HEK293 (cell line): ENCODE results near the gene CCDC92.

Source experiments
- CTCF ChIA-PET: fragments of 350-600 bp; formaldehyde crosslinking; extraction: SDS; loops from one replicate; lab custom pipeline; 2021; ENCODE audit warnings: antibody characterized with exemption; lab: Yijun Ruan, JAX
- POLR2A ChIA-PET: fragments of 300-600 bp; formaldehyde crosslinking; extraction: SDS; loops from one replicate; lab custom pipeline; 2020; ENCODE audit warnings: antibody characterized with exemption, inconsistent platforms; lab: Yijun Ruan, JAX
- H3K27ac ChIP-seq: fragments of 200-500 bp; sonication (Bioruptor generic); 2 replicates; pipeline ENCODE4 v1.5.1; 2014; ENCODE audit warnings: low read depth, low read length, control low read depth, inconsistent platforms; ENCODE audit errors: extremely low read depth
- H3K36me3 ChIP-seq, 2 experiments: fragments of 200-500 bp in 1 of 2; sonication (Bioruptor generic) in 1 of 2; 1 replicate in 1 of 2; 2 replicates in 1 of 2; pipeline ENCODE4 v1.5.1; 2014 to 2017; ENCODE audit warnings: inconsistent platforms in 2 of 2, low read length in 2 of 2; ENCODE audit not compliant: control insufficient read depth in 2 of 2, insufficient read depth in 1 of 2
- H3K4me1 ChIP-seq: fragments of 200-500 bp; sonication (Bioruptor generic); 2 replicates; pipeline ENCODE4 v1.5.1; 2014; ENCODE audit warnings: mild to moderate bottlenecking, low read length, inconsistent platforms; ENCODE audit not compliant: control insufficient read depth, insufficient read depth
- H3K4me3 ChIP-seq: 2 replicates; pipeline ENCODE4 v1.5.1; 2011; ENCODE audit warnings: low read depth, mild to moderate bottlenecking, control low read depth, low read length, moderate library complexity
- H3K9me3 ChIP-seq: fragments of 200-500 bp; sonication (Bioruptor generic); 2 replicates; pipeline ENCODE4 v1.5.1; 2014; ENCODE audit warnings: low read depth, low read length, inconsistent platforms; ENCODE audit not compliant: control insufficient read depth, insufficient read depth
- GLI4 ChIP-seq: fragments of 450-650 bp; formaldehyde crosslinking; IDR thresholded peaks from 2 replicates; pipeline ENCODE4 v1.5.1; 2016; ENCODE audit warnings: missing biosample characterization, missing genetic modification characterization
- GLIS1 ChIP-seq: fragments of 450-650 bp; formaldehyde crosslinking; IDR thresholded peaks from 2 replicates; pipeline ENCODE4 v1.5.1; 2016; ENCODE audit warnings: missing biosample characterization, missing genetic modification characterization
- HOXC10 ChIP-seq: sonication (generic); formaldehyde crosslinking; IDR thresholded peaks from 2 replicates; pipeline ENCODE4 v1.8.1; 2023; ENCODE audit warnings: mild to moderate bottlenecking, missing genetic modification reagents
- HOXD13 ChIP-seq: sonication (generic); formaldehyde crosslinking; IDR thresholded peaks from 2 replicates; pipeline ENCODE4 v1.8.0; 2022; ENCODE audit warnings: missing genetic modification reagents, borderline replicate concordance
- KLF1 ChIP-seq: fragments of 450-650 bp; formaldehyde crosslinking; IDR thresholded peaks from 2 replicates; pipeline ENCODE4 v1.5.1; 2016; ENCODE audit warnings: missing biosample characterization, missing genetic modification characterization
- KLF9 ChIP-seq: fragments of 450-650 bp; formaldehyde crosslinking; IDR thresholded peaks from 2 replicates; pipeline ENCODE4 v1.5.1; 2016; ENCODE audit warnings: missing biosample characterization, missing genetic modification characterization, low read depth
- PBX3 ChIP-seq: sonication (generic); formaldehyde crosslinking; IDR thresholded peaks from 2 replicates; pipeline ENCODE4 v1.8.1; 2022; ENCODE audit warnings: mild to moderate bottlenecking, moderate library complexity, missing genetic modification reagents
- PRDM1 ChIP-seq: fragments of 450-650 bp; formaldehyde crosslinking; IDR thresholded peaks from 2 replicates; pipeline ENCODE4; 2016; ENCODE audit warnings: missing biosample characterization, missing genetic modification characterization
- ZBTB1 ChIP-seq: fragments of 450-650 bp; formaldehyde crosslinking; IDR thresholded peaks from 2 replicates; pipeline ENCODE4 v1.5.1; 2016; ENCODE audit warnings: missing biosample characterization, missing genetic modification characterization
- ZBTB20 ChIP-seq: fragments of 450-650 bp; formaldehyde crosslinking; IDR thresholded peaks from 2 replicates; pipeline ENCODE4 v1.5.1; 2016; ENCODE audit warnings: missing biosample characterization, missing genetic modification characterization
- ZEB2 ChIP-seq: fragments of 450-650 bp; formaldehyde crosslinking; IDR thresholded peaks from 2 replicates; pipeline ENCODE4 v1.5.1; 2016; ENCODE audit warnings: missing biosample characterization, missing genetic modification characterization
- ZFP41 ChIP-seq: fragments of 450-650 bp; formaldehyde crosslinking; IDR thresholded peaks from 2 replicates; pipeline ENCODE4 v1.5.1; 2016; ENCODE audit warnings: missing biosample characterization, missing genetic modification characterization, borderline replicate concordance
- ZNF114 ChIP-seq: fragments of 450-650 bp; formaldehyde crosslinking; IDR thresholded peaks from 2 replicates; pipeline ENCODE4 v1.5.0; 2017; ENCODE audit warnings: missing biosample characterization, missing genetic modification characterization
- ZNF157 ChIP-seq: fragments of 450-650 bp; formaldehyde crosslinking; IDR thresholded peaks from 2 replicates; pipeline ENCODE4 v1.5.1; 2016; ENCODE audit warnings: missing biosample characterization, missing genetic modification characterization
- ZNF174 ChIP-seq: fragments of 450-650 bp; formaldehyde crosslinking; IDR thresholded peaks from 2 replicates; pipeline ENCODE4 v1.5.0; 2017; ENCODE audit warnings: missing biosample characterization, mild to moderate bottlenecking, missing genetic modification characterization
- ZNF2 ChIP-seq: fragments of 450-650 bp; formaldehyde crosslinking; IDR thresholded peaks from 2 replicates; pipeline ENCODE4 v1.5.1; 2016; ENCODE audit warnings: missing biosample characterization, missing genetic modification characterization
- ZNF239 ChIP-seq: fragments of 450-650 bp; formaldehyde crosslinking; IDR thresholded peaks from 2 replicates; pipeline ENCODE4 v1.5.1; 2016; ENCODE audit warnings: missing biosample characterization, missing genetic modification characterization
- ZNF274 ChIP-seq, 2 experiments: fragments of 200-500 bp in 1 of 2; fragments of 450-650 bp in 1 of 2; sonication (Bioruptor generic) in 1 of 2; formaldehyde crosslinking in 1 of 2; IDR thresholded peaks; 2 replicates each; pipeline versions ENCODE4 v1.5.1 to v1.6.1; 2014 to 2016; ENCODE audit warnings: borderline replicate concordance in 1 of 2, inconsistent platforms in 1 of 2, low read length in 1 of 2, missing biosample characterization in 1 of 2, missing genetic modification characterization in 1 of 2
- ZNF280C ChIP-seq: fragments of 450-650 bp; formaldehyde crosslinking; IDR thresholded peaks from 2 replicates; pipeline ENCODE4 v1.5.1; 2016; ENCODE audit warnings: missing biosample characterization, missing genetic modification characterization
- ZNF280D ChIP-seq: fragments of 450-650 bp; formaldehyde crosslinking; IDR thresholded peaks from 2 replicates; pipeline ENCODE4 v1.5.1; 2016; ENCODE audit warnings: missing biosample characterization, missing genetic modification characterization
- ZNF449 ChIP-seq: fragments of 450-650 bp; formaldehyde crosslinking; IDR thresholded peaks from 2 replicates; pipeline ENCODE4 v1.5.1; 2017; ENCODE audit warnings: missing biosample characterization, mild to moderate bottlenecking, missing genetic modification characterization, moderate library complexity
- ZNF473 ChIP-seq: fragments of 450-650 bp; formaldehyde crosslinking; IDR thresholded peaks from 2 replicates; pipeline ENCODE4 v1.5.1; 2017; ENCODE audit warnings: missing biosample characterization, missing genetic modification characterization
- ZNF521 ChIP-seq: fragments of 450-650 bp; formaldehyde crosslinking; IDR thresholded peaks from 2 replicates; pipeline ENCODE4 v1.5.1; 2017; ENCODE audit warnings: missing biosample characterization, mild to moderate bottlenecking, missing genetic modification characterization
- ZNF580 ChIP-seq: fragments of 450-650 bp; formaldehyde crosslinking; IDR thresholded peaks from 2 replicates; pipeline ENCODE4 v1.5.1; 2016; ENCODE audit warnings: missing biosample characterization, missing genetic modification characterization
- ZNF600 ChIP-seq: fragments of 450-650 bp; formaldehyde crosslinking; IDR thresholded peaks from 2 replicates; pipeline ENCODE4 v1.5.1; 2016; ENCODE audit warnings: missing biosample characterization, missing genetic modification characterization
- ZNF654 ChIP-seq: fragments of 450-650 bp; formaldehyde crosslinking; IDR thresholded peaks from 2 replicates; pipeline ENCODE4 v1.5.1; 2016; ENCODE audit warnings: low read depth, missing biosample characterization, missing genetic modification characterization
- ZNF76 ChIP-seq: fragments of 450-650 bp; formaldehyde crosslinking; IDR thresholded peaks from 2 replicates; pipeline ENCODE4; 2016; ENCODE audit warnings: low read depth, missing biosample characterization, missing genetic modification characterization, borderline replicate concordance
- ZXDB ChIP-seq: fragments of 450-650 bp; formaldehyde crosslinking; IDR thresholded peaks from 2 replicates; pipeline ENCODE4 v1.5.1; 2016; ENCODE audit warnings: missing biosample characterization, missing genetic modification characterization

The CCDC92 gene

GRCh38 chr12:123906711-123907420 is 65.8 kb downstream of the CCDC92 start (continued):
- TF ChIP-seq ZFP41 (tag by site-specific recombination) = no peak
- TF ChIP-seq ZNF280D (tag by site-specific recombination) = no peak
- TF ChIP-seq, all 188 proteins: peak for 0

GRCh38 chr12:123905319-123905925 is 67.2 kb downstream of the CCDC92 start:
- POLR2A ChIA-PET = interaction anchor here (0.6 to 0.8 kb wide), 2 partner anchors 67 to 267 kb away, joined by 3 to 7 read pairs; partner anchors contain the start of genes CCDC92 and ZNF664
- Histone ChIP-seq H3K4me1 (no peaks in the 10 kb centered on the region), H3K36me3 (no peaks in the 10 kb centered on the region), H3K27ac (no peak overlapping the region), H3K4me3 (no peak overlapping the region), H3K9me3 (no peaks in the 10 kb centered on the region)
- CTCF ChIA-PET = interaction anchor here (0.6 to 2.6 kb wide), 43 partner anchors 9 to 1035 kb away, joined by 3 to 19 read pairs (median 4); no protein-coding TSS in a partner anchor
- TF ChIP-seq ZNF274 (IDR thresholded peaks at IDR 0.05; ENCODE audit: low read length) (no peak), ZNF274 (tag by site-specific recombination; IDR thresholded peaks at IDR 0.05; ENCODE audit: borderline replicate concordance) (no peak), HOXD13 (CRISPR knock-in tag) (no peak), ZNF449 (tag by site-specific recombination) (no peak), GLIS1 (no peak), ZNF2 (tag by site-specific recombination) (peak; percentile 79), ZNF174 (tag by site-specific recombination) (no peak), ZBTB1 (tag by site-specific recombination) (no peak), ZNF76 (tag by site-specific recombination) (no peak), ZNF600 (no peak), ZNF654 (tag by site-specific recombination) (peak; percentile 41), PBX3 (no peak), ZBTB20 (tag by site-specific recombination) (no peak), ZNF157 (no peak), ZNF280C (tag by site-specific recombination) (no peak), ZNF114 (tag by site-specific recombination) (no peak), ZNF580 (tag by site-specific recombination) (0 out of 2 replicates have a peak, but pooled peaks have one; percentile 33), ZXDB (tag by site-specific recombination) (no peak), ZEB2 (no peak), ZNF473 (tag by site-specific recombination) (no peak), KLF1 (tag by site-specific recombination) (no peak), HOXC10 (no peak), ZNF521 (tag by site-specific recombination) (no peak), KLF9 (tag by site-specific recombination) (no peak), PRDM1 (0 out of 2 replicates have a peak, but pooled peaks have one; percentile 46), ZNF239 (no peak), GLI4 (no peak)
